Stimulated activated CD4-positive, alpha-beta T cell treated with anti-CD3 and anti-CD28 coated beads, Interleukin-2, amount 100 ng/mL, for 4 hours (primary cell): ENCODE measurements around the gene CDK19.

Source experiments
- DNase-seq: peaks from one replicate; pipeline ENCODE4 v3.0.0-alpha.2; 2020; ENCODE audit warnings: low read depth

Gene CDK19

GRCh38 chr6:110575925-110576463 is 239.3 kb downstream of the CDK19 start:
- DNase-seq: no peak

GRCh38 chr6:110574817-110575216 is 240.5 kb downstream of the CDK19 start:
- no peak for DNase-seq

GRCh38 chr6:110573537-110573936 is 241.7 kb downstream of the CDK19 start:
- DNase-seq: no peak

GRCh38 chr6:110573136-110573535 is 242.1 kb downstream of the CDK19 start:
- no peak for DNase-seq

GRCh38 chr6:110567957-110568696 is 247.1 kb downstream of the CDK19 start:
- DNase-seq: no peak

GRCh38 chr6:110566346-110567125 is 248.7 kb downstream of the CDK19 start:
- DNase-seq: no peak

GRCh38 chr6:110564703-110565421 is 250.4 kb downstream of the CDK19 start:
- no peak for DNase-seq

GRCh38 chr6:110563711-110564110 is 251.6 kb downstream of the CDK19 start:
- DNase-seq: no peak

- no peak for DNase-seq
Observed at GRCh38 chr6:110562316-110562915, 252.9 kb downstream of the CDK19 start.

GRCh38 chr6:110561696-110562095 is 253.6 kb downstream of the CDK19 start:
- DNase-seq: no peak

GRCh38 chr6:110561008-110561396 is 254.3 kb downstream of the CDK19 start:
- no peak for DNase-seq

GRCh38 chr6:110560239-110561007 is 254.8 kb downstream of the CDK19 start:
- no peak for DNase-seq
